Liver (tissue), 9 donors: Measurements from ENCODE around the gene WSCD1. TPM values are rescaled to one million over a fixed set of nuclear protein-coding genes. Genes with fewer than 3 reads are reported as not detected.

ENCODE experiments used
- DNase-seq: peaks from one replicate; pipeline ENCODE4 v3.0.0-alpha.2; 2017; ENCODE audit warnings: low spot score
- H3K27ac ChIP-seq, 2 donors: one replicate each; pipeline ENCODE4 v1.7.0; 2013; ENCODE audit warnings: inconsistent platforms in 2 of 2, low read length in 2 of 2, control low read depth in 1 of 2, low read depth in 1 of 2, mild to moderate bottlenecking in 1 of 2
- H3K27me3 ChIP-seq, 4 donors: one replicate each; pipeline versions ENCODE4 v1.6.1 to v1.7.0; 2013; ENCODE audit warnings: low read length in 3 of 4, inconsistent platforms in 1 of 4, mild to moderate bottlenecking in 1 of 4, moderate library complexity in 1 of 4; ENCODE audit not compliant: control insufficient read depth in 4 of 4, insufficient read depth in 4 of 4
- H3K36me3 ChIP-seq, 4 donors: one replicate each; pipeline versions ENCODE4 v1.6.1 to v1.7.0; 2013; ENCODE audit warnings: low read length in 3 of 4, mild to moderate bottlenecking in 3 of 4, low read depth in 1 of 4, moderate library complexity in 1 of 4; ENCODE audit not compliant: control insufficient read depth in 4 of 4, insufficient read depth in 3 of 4
- H3K4me1 ChIP-seq, 4 donors: one replicate each; pipeline versions ENCODE4 v1.6.1 to v1.7.0; 2013; ENCODE audit warnings: low read length in 3 of 4, mild to moderate bottlenecking in 3 of 4, moderate library complexity in 1 of 4; ENCODE audit not compliant: control insufficient read depth in 4 of 4, insufficient read depth in 4 of 4
- H3K4me3 ChIP-seq, 3 donors: one replicate each; pipeline versions ENCODE4 v1.6.1 to v1.7.0; 2013; ENCODE audit warnings: low read length in 3 of 3, control low read depth in 1 of 3, low read depth in 1 of 3, mild to moderate bottlenecking in 1 of 3
- H3K9ac ChIP-seq, 2 donors: one replicate each; pipeline ENCODE4 v1.7.0; 2013; ENCODE audit warnings: low read length in 2 of 2, mild to moderate bottlenecking in 2 of 2, moderate library complexity in 2 of 2, control low read depth in 1 of 2, low read depth in 1 of 2
- H3K9me3 ChIP-seq, 4 donors: one replicate each; pipeline versions ENCODE4 v1.6.1 to v1.7.0; 2013; ENCODE audit warnings: low read length in 3 of 4; ENCODE audit not compliant: control insufficient read depth in 4 of 4
- CTCF ChIP-seq: fragments of 150-350 bp; IDR thresholded peaks from 2 replicates; pipeline ENCODE4 v1.5.1; 2017; ENCODE audit warnings: improper control_type of control experiment, low read depth, low read length; ENCODE audit not compliant: missing input control
- EGR1 ChIP-seq, 2 donors: IDR thresholded peaks; 2 replicates each; pipeline ENCODE4 v1.6.1; 2016 to 2018; ENCODE audit warnings: antibody characterized with exemption in 2 of 2, low read depth in 2 of 2
- FOXA1 ChIP-seq: IDR thresholded peaks from 2 replicates; pipeline ENCODE4 v1.6.1; 2016; ENCODE audit warnings: antibody characterized with exemption
- FOXA2 ChIP-seq: IDR thresholded peaks from 2 replicates; pipeline ENCODE4 v1.6.1; 2016; ENCODE audit warnings: antibody characterized with exemption
- GABPA ChIP-seq, 2 donors: IDR thresholded peaks in 1 of 2; conservative IDR thresholded peaks in 1 of 2; 2 replicates each; pipeline ENCODE4 v1.6.1; 2016; ENCODE audit warnings: antibody characterized with exemption in 2 of 2, mild to moderate bottlenecking in 1 of 2, moderate library complexity in 1 of 2
- HNF4G ChIP-seq: IDR thresholded peaks from 2 replicates; pipeline ENCODE4 v1.6.1; 2016; ENCODE audit warnings: antibody characterized with exemption
- JUND ChIP-seq, 2 donors: IDR thresholded peaks; 2 replicates each; pipeline ENCODE4 v1.6.1; 2016; ENCODE audit warnings: antibody characterized with exemption in 2 of 2
- NR2F2 ChIP-seq: IDR thresholded peaks from 2 replicates; pipeline ENCODE4 v1.6.1; 2016; ENCODE audit warnings: antibody characterized with exemption
- RAD21 ChIP-seq, 2 donors: IDR thresholded peaks; 2 replicates each; pipeline ENCODE4 v1.6.1; 2016; ENCODE audit warnings: antibody characterized with exemption in 2 of 2, mild to moderate bottlenecking in 2 of 2
- REST ChIP-seq: IDR thresholded peaks from 2 replicates; pipeline ENCODE4 v1.6.1; 2016; ENCODE audit warnings: antibody characterized with exemption, mild to moderate bottlenecking
- RXRA ChIP-seq, 2 donors: IDR thresholded peaks; 2 replicates each; pipeline ENCODE4 v1.6.1; 2017 to 2018; ENCODE audit warnings: antibody characterized with exemption in 2 of 2, mild to moderate bottlenecking in 1 of 2
- SP1 ChIP-seq: IDR thresholded peaks from 2 replicates; pipeline ENCODE4 v1.6.1; 2018; ENCODE audit warnings: antibody characterized with exemption, mild to moderate bottlenecking
- TAF1 ChIP-seq: conservative IDR thresholded peaks from 2 replicates; pipeline ENCODE4 v1.6.1; 2016; ENCODE audit warnings: antibody characterized with exemption, mild to moderate bottlenecking
- YY1 ChIP-seq: IDR thresholded peaks from 2 replicates; pipeline ENCODE4 v1.6.1; 2016; ENCODE audit warnings: antibody characterized with exemption, mild to moderate bottlenecking
- WGBS: extraction: QIAGEN DNeasy Blood & Tissue Kit; methylation state at CpG from one replicate; pipeline ENCODE4 v1.1.7; 2013; 5-methylcytosine and 5-hydroxymethylcytosine counted together
- polyA plus RNA-seq, 2 donors: library from polyadenylated mRNA; stranded (reverse) in 1 of 2; unstranded in 1 of 2; fragments of 200-250 nt in 1 of 2; fragments of >200 nt in 1 of 2; fragmentation: Nextera tagmentation in 1 of 2; extraction: Ambion mirVana in 1 of 2; gene quantifications; one replicate each; pipeline versions ENCODE4 v1.2.1 to v1.2.3, GENCODE V29; 2013 to 2015
- total RNA-seq, 2 donors: library from RNA; depleted of rRNA; stranded (reverse); fragments of >200 nt; gene quantifications; one replicate each; pipeline ENCODE4 v1.2.3, GENCODE V29; 2014
- TF ChIP-seq, protein P1 (sequence below): IDR thresholded peaks from 2 replicates; pipeline ENCODE4 v1.6.1; 2016; ENCODE audit warnings: antibody characterized with exemption
- TF ChIP-seq, protein P2 (sequence below): IDR thresholded peaks from 2 replicates; pipeline ENCODE4 v1.6.1; 2016; ENCODE audit warnings: antibody characterized with exemption
- donor health status: healthy.
- donor health status: healthy.
- donor health status: healthy.
- donor health status: healthy.
- donor health status: healthy.

Gene WSCD1
- total and polyA plus RNA-seq, 4 donors, result 0.10 to 3.8 (median 1.3) TPM

DNA sequence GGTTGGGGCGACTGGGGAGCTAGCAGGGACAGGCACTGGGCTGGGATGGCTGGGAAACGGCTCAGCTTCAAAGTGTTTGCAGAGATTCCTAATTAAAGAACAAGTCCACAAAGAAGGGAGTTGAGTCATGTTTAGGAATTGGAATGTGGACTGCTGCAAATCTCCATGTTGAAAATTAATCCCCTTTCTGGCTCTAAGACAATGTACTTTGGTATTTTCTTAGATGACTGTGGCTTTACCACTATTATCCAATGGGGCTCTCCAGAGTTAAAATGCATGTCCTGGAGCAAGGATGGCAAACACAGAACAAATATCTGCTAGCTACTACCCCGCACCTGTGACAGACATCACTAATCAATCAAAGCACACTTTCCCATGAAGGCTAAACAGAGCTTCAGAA is 22.2 kb upstream of the WSCD1 start (continued):
- TF ChIP-seq RXRA (IDR thresholded peaks at IDR 0.05) (no peak), RAD21 (IDR thresholded peaks at IDR 0.05) (no peak), HNF4G (no peak), NR2F2 (no peak), YY1 (no peak), JUND (IDR thresholded peaks at IDR 0.05) (no peak), FOXA2 (no peak)

GRCh38 chr17:6048486-6048885 is 21.7 kb upstream of the WSCD1 start:
- Histone ChIP-seq H3K9me3 (no peaks in the 10 kb centered on the region), H3K27me3 (no peaks in the 10 kb centered on the region), H3K4me1 (no peaks in the 10 kb centered on the region), H3K9ac (no peak overlapping the region), H3K27ac (no peak overlapping the region), H3K36me3 (no peaks in the 10 kb centered on the region), H3K4me3 (no peak overlapping the region)
- WGBS, result 97% methylated on average over 5 of the region's 5 CpGs
- DNase-seq, result no peak
- TF ChIP-seq RAD21 (IDR thresholded peaks at IDR 0.05) (no peak), RXRA (IDR thresholded peaks at IDR 0.05) (no peak), TAF1 (no peak), CTCF (no peak), FOXA2 (no peak), HNF4G (no peak), REST (no peak), NR2F2 (no peak), JUND (IDR thresholded peaks at IDR 0.05) (no peak), YY1 (no peak)
- TF ChIP-seq, protein P1, sequence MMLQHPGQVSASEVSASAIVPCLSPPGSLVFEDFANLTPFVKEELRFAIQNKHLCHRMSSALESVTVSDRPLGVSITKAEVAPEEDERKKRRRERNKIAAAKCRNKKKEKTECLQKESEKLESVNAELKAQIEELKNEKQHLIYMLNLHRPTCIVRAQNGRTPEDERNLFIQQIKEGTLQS, result no peak
- TF ChIP-seq, protein P2, sequence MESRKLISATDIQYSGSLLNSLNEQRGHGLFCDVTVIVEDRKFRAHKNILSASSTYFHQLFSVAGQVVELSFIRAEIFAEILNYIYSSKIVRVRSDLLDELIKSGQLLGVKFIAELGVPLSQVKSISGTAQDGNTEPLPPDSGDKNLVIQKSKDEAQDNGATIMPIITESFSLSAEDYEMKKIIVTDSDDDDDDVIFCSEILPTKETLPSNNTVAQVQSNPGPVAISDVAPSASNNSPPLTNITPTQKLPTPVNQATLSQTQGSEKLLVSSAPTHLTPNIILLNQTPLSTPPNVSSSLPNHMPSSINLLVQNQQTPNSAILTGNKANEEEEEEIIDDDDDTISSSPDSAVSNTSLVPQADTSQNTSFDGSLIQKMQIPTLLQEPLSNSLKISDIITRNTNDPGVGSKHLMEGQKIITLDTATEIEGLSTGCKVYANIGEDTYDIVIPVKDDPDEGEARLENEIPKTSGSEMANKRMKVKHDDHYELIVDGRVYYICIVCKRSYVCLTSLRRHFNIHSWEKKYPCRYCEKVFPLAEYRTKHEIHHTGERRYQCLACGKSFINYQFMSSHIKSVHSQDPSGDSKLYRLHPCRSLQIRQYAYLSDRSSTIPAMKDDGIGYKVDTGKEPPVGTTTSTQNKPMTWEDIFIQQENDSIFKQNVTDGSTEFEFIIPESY, result no peak

DNA sequence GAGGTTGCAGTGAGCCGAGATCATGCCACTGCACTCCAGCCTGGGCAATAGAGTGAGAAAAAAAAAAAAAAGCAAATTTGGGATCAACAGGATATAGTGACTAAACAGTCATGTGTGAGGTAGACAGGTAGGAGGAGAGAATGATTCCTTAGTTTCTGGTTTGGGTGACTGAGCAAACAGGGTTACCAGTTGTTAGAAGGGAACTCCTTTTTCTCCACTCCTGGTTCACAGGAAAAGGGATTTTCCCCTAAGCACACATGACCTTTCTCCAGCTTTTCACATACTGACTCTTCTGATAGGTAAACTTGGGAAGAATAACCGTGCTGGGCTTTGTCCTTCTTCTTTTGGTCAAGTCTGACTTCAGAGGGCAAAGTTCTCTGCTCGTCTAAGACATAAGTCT is 17.3 kb upstream of the WSCD1 start:
- Histone ChIP-seq H3K27ac (no peak overlapping the region), H3K4me3 (no peak overlapping the region), H3K9ac (no peak overlapping the region), H3K4me1 (peaks cover 0 to 7% (median 2%) of the 10 kb centered on the region in 4 donors), H3K27me3 (no peaks in the 10 kb centered on the region), H3K36me3 (no peaks in the 10 kb centered on the region), H3K9me3 (no peaks in the 10 kb centered on the region)
- WGBS, result 62% methylated on average over 3 of the region's 3 CpGs
- DNase-seq, result no peak
- TF ChIP-seq FOXA2 (no peak), TAF1 (no peak), EGR1 (IDR thresholded peaks at IDR 0.05; ENCODE audit: low read depth in 2 of 2) (no peak), HNF4G (no peak), FOXA1 (no peak), SP1 (no peak), GABPA (IDR thresholded peaks at IDR 0.05 in 1 of 2, conservative IDR thresholded peaks at IDR 0.05 in 1 of 2) (no peak), YY1 (no peak), JUND (IDR thresholded peaks at IDR 0.05) (no peak), CTCF (no peak)
- TF ChIP-seq, protein P1, result no peak
- TF ChIP-seq, protein P2, result no peak
